A673 (cell line): ENCODE measurements around the gene RRAGA.
"Not testable (repeated sequence)": the region's sequence is repeated elsewhere in the genome, so short reads cannot be mapped to it uniquely, and the experiment has no call there.

Experiments
- CTCF ChIP-seq: fragments of 300-800, 200-600 bp; sonication (generic); conservative IDR thresholded peaks from 2 replicates; pipeline ENCODE4 v1.5.1; 2017; ENCODE audit warnings: low read depth, mild to moderate bottlenecking, antibody characterized with exemption, low read length, moderate library complexity, mixed read lengths
- EZH2 ChIP-seq: fragments of 200-600 bp; sonication (generic); IDR thresholded peaks from 2 replicates; pipeline ENCODE4 v1.6.1; 2017; ENCODE audit warnings: borderline replicate concordance, low read depth, mild to moderate bottlenecking, mixed read lengths, antibody characterized with exemption, low read length; ENCODE audit not compliant: poor library complexity, severe bottlenecking

- TF ChIP-seq CTCF, EZH2: not testable (repeated sequence)
Measured at GRCh38 chr9:19097431-19097830, 48.2 kb downstream of the RRAGA start.
